ENCODE measurements around the gene SLC25A13. TPM values are rescaled to one million over a fixed set of nuclear protein-coding genes. Genes with fewer than 3 reads are reported as not detected.

The SLC25A13 gene
- total and polyA plus RNA-seq, 2 experiments from 2014 or later, result 4.8 to 19.1 TPM

GRCh38 chr7:96224685-96225084, 97.2 kb downstream of the SLC25A13 start:
- WGBS, 2 experiments (ENCODE audit: low coverage in 1 of 2, low lambda C conversion rate in 2 of 2, missing lambda C conversion rate in 2 of 2), result 97 to 100% methylated on average over 1 of the region's 1 CpG
- no peaks in the 10 kb centered on the region for H3K9me3 ChIP-seq (ENCODE audit: low read depth)
- H3K9me2 ChIP-seq (ENCODE audit: insufficient read depth), result no peaks in the 10 kb centered on the region
- H3K27ac ChIP-seq, result no peak overlapping the region
- H3K27me3 ChIP-seq (replicated peaks; ENCODE audit: insufficient read depth), result no peaks in the 10 kb centered on the region
- in situ Hi-C loops (cut with MboI), result no loop called here
- H3K4me3 ChIP-seq, result no peak overlapping the region
- no peak for TF ChIP-seq EZH2 (IDR thresholded peaks at IDR 0.05; ENCODE audit: insufficient read depth, poor library complexity, severe bottlenecking)
- no peak for TF ChIP-seq EZH2phosphoT487 (IDR thresholded peaks at IDR 0.05; ENCODE audit: insufficient read depth, low read depth)
- DNase-seq, result no peak
- no peaks in the 10 kb centered on the region for H3K36me3 ChIP-seq (ENCODE audit: low read depth)
- no peaks in the 10 kb centered on the region for H3K79me2 ChIP-seq (ENCODE audit: insufficient read depth)
- no peak overlapping the region for H3K9ac ChIP-seq
- H3K4me2 ChIP-seq (ENCODE audit: unreplicated experiment), result no peak overlapping the region
- no peaks in the 10 kb centered on the region for H4K20me1 ChIP-seq (ENCODE audit: insufficient read depth)
- H2AFZ ChIP-seq, result no peak overlapping the region
- peaks cover 3% of the 10 kb centered on the region for H3K4me1 ChIP-seq (ENCODE audit: insufficient read depth)
- peaks cover 4% of the 10 kb centered on the region for H3F3A ChIP-seq (ENCODE audit: insufficient read depth)

- H3K36me3 ChIP-seq (ENCODE audit: low read depth), result no peaks in the 10 kb centered on the region
- H3K9me2 ChIP-seq (ENCODE audit: insufficient read depth), result no peaks in the 10 kb centered on the region
- no peak overlapping the region for H3K4me2 ChIP-seq (ENCODE audit: unreplicated experiment)
- H3K9me3 ChIP-seq (ENCODE audit: low read depth), result no peaks in the 10 kb centered on the region
- no peak for TF ChIP-seq EZH2 (IDR thresholded peaks at IDR 0.05; ENCODE audit: insufficient read depth, poor library complexity, severe bottlenecking)
- TF ChIP-seq EZH2phosphoT487 (IDR thresholded peaks at IDR 0.05; ENCODE audit: insufficient read depth, low read depth), result no peak
- no peak for DNase-seq
- no peaks in the 10 kb centered on the region for H4K20me1 ChIP-seq (ENCODE audit: insufficient read depth)
- no peak overlapping the region for H3K27ac ChIP-seq
- H3K27me3 ChIP-seq (replicated peaks; ENCODE audit: insufficient read depth), result no peaks in the 10 kb centered on the region
- in situ Hi-C loops (cut with MboI), result no loop called here
- H3K9ac ChIP-seq, result no peak overlapping the region
- H2AFZ ChIP-seq, result no peak overlapping the region
- 97 to 100% methylated on average over 3 of the region's 3 CpGs for WGBS, 2 experiments (ENCODE audit: low coverage in 1 of 2, low lambda C conversion rate in 2 of 2, missing lambda C conversion rate in 2 of 2)
- H3K4me3 ChIP-seq, result no peak overlapping the region
- H3K79me2 ChIP-seq (ENCODE audit: insufficient read depth), result no peaks in the 10 kb centered on the region
- H3K4me1 ChIP-seq (ENCODE audit: insufficient read depth), result peaks cover 9% of the 10 kb centered on the region
- peaks cover 10% of the 10 kb centered on the region for H3F3A ChIP-seq (ENCODE audit: insufficient read depth)
These were observed 97.8 kb downstream of the SLC25A13 start for GRCh38 chr7:96224073-96224472.

- Histone ChIP-seq H2AFZ (no peak overlapping the region), H3K9ac (no peak overlapping the region), H3K9me3 (ENCODE audit: low read depth) (no peaks in the 10 kb centered on the region), H3K4me1 (ENCODE audit: insufficient read depth) (peaks cover 13% of the 10 kb centered on the region), H3F3A (ENCODE audit: insufficient read depth) (peaks cover 15% of the 10 kb centered on the region), H3K4me3 (no peak overlapping the region), H3K27me3 (replicated peaks; ENCODE audit: insufficient read depth) (no peaks in the 10 kb centered on the region), H3K4me2 (ENCODE audit: unreplicated experiment) (no peak overlapping the region), H3K9me2 (ENCODE audit: insufficient read depth) (no peaks in the 10 kb centered on the region), H3K36me3 (ENCODE audit: low read depth) (no peaks in the 10 kb centered on the region), H3K27ac (no peak overlapping the region), H4K20me1 (ENCODE audit: insufficient read depth) (no peaks in the 10 kb centered on the region), H3K79me2 (ENCODE audit: insufficient read depth) (no peaks in the 10 kb centered on the region)
- in situ Hi-C loops (cut with MboI), result no loop called here
- no peak for TF ChIP-seq EZH2phosphoT487 (IDR thresholded peaks at IDR 0.05; ENCODE audit: insufficient read depth, low read depth)
- TF ChIP-seq EZH2 (IDR thresholded peaks at IDR 0.05; ENCODE audit: insufficient read depth, poor library complexity, severe bottlenecking), result no peak
- DNase-seq, result no peak
- 98 to 99% methylated on average over 5 of the region's 5 CpGs for WGBS, 2 experiments (ENCODE audit: low coverage in 1 of 2, low lambda C conversion rate in 2 of 2, missing lambda C conversion rate in 2 of 2)
These were observed 100.0 kb downstream of the SLC25A13 start for GRCh38 chr7:96221888-96222287.

GRCh38 chr7:96219378-96220130, 102.3 kb downstream of the SLC25A13 start:
- H3K4me1 ChIP-seq (ENCODE audit: insufficient read depth), result peaks cover 13% of the 10 kb centered on the region
- in situ Hi-C loops (cut with MboI), result no loop called here
- no peak overlapping the region for H3K9ac ChIP-seq
- 30 to 46% methylated on average over 1 of the region's 1 CpG for WGBS, 2 experiments (ENCODE audit: low coverage in 1 of 2, low lambda C conversion rate in 2 of 2, missing lambda C conversion rate in 2 of 2)
- TF ChIP-seq EZH2 (IDR thresholded peaks at IDR 0.05; ENCODE audit: insufficient read depth, poor library complexity, severe bottlenecking) (no peak), EZH2phosphoT487 (IDR thresholded peaks at IDR 0.05; ENCODE audit: insufficient read depth, low read depth) (no peak)
- peak; percentile 67 for DNase-seq
- peak overlapping the region; percentile 23; the same call in 1 of the 2 replicates for H3K27ac ChIP-seq
- no peaks in the 10 kb centered on the region for H4K20me1 ChIP-seq (ENCODE audit: insufficient read depth)
- H3K79me2 ChIP-seq (ENCODE audit: insufficient read depth), result no peaks in the 10 kb centered on the region
- H3K27me3 ChIP-seq (replicated peaks; ENCODE audit: insufficient read depth), result no peaks in the 10 kb centered on the region
- H3K9me3 ChIP-seq (ENCODE audit: low read depth), result no peaks in the 10 kb centered on the region
- H3K4me2 ChIP-seq (ENCODE audit: unreplicated experiment), result peak overlapping the region; percentile 45
- peaks cover 15% of the 10 kb centered on the region for H3F3A ChIP-seq (ENCODE audit: insufficient read depth)
- no peaks in the 10 kb centered on the region for H3K36me3 ChIP-seq (ENCODE audit: low read depth)
- no peaks in the 10 kb centered on the region for H3K9me2 ChIP-seq (ENCODE audit: insufficient read depth)
- no peak overlapping the region for H3K4me3 ChIP-seq
- no peak overlapping the region for H2AFZ ChIP-seq
